H1 (cell line): ENCODE results near the gene RPRD1A. TPM values are rescaled to one million over a fixed set of nuclear protein-coding genes. Genes with fewer than 3 reads are reported as not detected.

Source experiments
- BACH1 ChIP-seq: IDR thresholded peaks from 2 replicates; pipeline ENCODE4 v1.6.1; 2012; ENCODE audit warnings: low read length, improper control_type of control experiment
- CREB1 ChIP-seq: IDR thresholded peaks from 2 replicates; pipeline ENCODE4 v1.6.1; 2012; ENCODE audit warnings: inconsistent platforms
- CTBP2 ChIP-seq: IDR thresholded peaks from 2 replicates; pipeline ENCODE4 v1.7.0; 2011; ENCODE audit warnings: borderline replicate concordance, mild to moderate bottlenecking, moderate library complexity, mixed read lengths, low read length; ENCODE audit not compliant: insufficient read depth, insufficient read length
- EGR1 ChIP-seq: IDR thresholded peaks from 2 replicates; pipeline ENCODE4 v1.6.1; 2011; ENCODE audit warnings: low read depth, low read length, borderline replicate concordance
- EP300 ChIP-seq, 2 experiments: IDR thresholded peaks; 1 replicate in 1 of 2; 2 replicates in 1 of 2; pipeline ENCODE4 v1.6.1; 2011 to 2012; ENCODE audit warnings: low read depth in 2 of 2, low read length in 2 of 2, mild to moderate bottlenecking in 2 of 2, borderline replicate concordance in 1 of 2, inconsistent platforms in 1 of 2, moderate library complexity in 1 of 2
- EZH2 ChIP-seq: fragments of 200-600 bp; sonication (generic); IDR thresholded peaks from 2 replicates; pipeline ENCODE4 v1.7.1; 2012; ENCODE audit warnings: low read depth, mild to moderate bottlenecking, moderate library complexity, low read length, inconsistent platforms; ENCODE audit not compliant: severe bottlenecking
- FOSL1 ChIP-seq: IDR thresholded peaks from 2 replicates; pipeline ENCODE4 v1.6.1; 2011; ENCODE audit warnings: mild to moderate bottlenecking, low read depth, low read length, moderate library complexity; ENCODE audit not compliant: insufficient read depth
- GABPA ChIP-seq: IDR thresholded peaks from 2 replicates; pipeline ENCODE4 v1.6.1; 2011; ENCODE audit warnings: mild to moderate bottlenecking, low read length, moderate library complexity, borderline replicate concordance; ENCODE audit not compliant: insufficient read depth
- JUND ChIP-seq: IDR thresholded peaks from 2 replicates; pipeline ENCODE4 v1.6.1; 2011; ENCODE audit warnings: mild to moderate bottlenecking, improper control_type of control experiment, low read length
- KDM4A ChIP-seq: IDR thresholded peaks from one replicate; pipeline ENCODE4 v1.7.1; 2012; ENCODE audit warnings: low read depth, mild to moderate bottlenecking, moderate library complexity, low read length, inconsistent platforms; ENCODE audit not compliant: severe bottlenecking
- KDM5A ChIP-seq: fragments of 200-600 bp; IDR thresholded peaks from 2 replicates; pipeline ENCODE4 v1.7.1; 2012; ENCODE audit warnings: mild to moderate bottlenecking, low read length, inconsistent platforms, mixed read lengths
- PHF8 ChIP-seq: fragments of 200-600 bp; sonication (generic); conservative IDR thresholded peaks from 2 replicates; pipeline ENCODE4 v1.7.1; 2012; ENCODE audit warnings: low read depth, mild to moderate bottlenecking, inconsistent platforms, low read length, moderate library complexity
- POLR2AphosphoS5 ChIP-seq: IDR thresholded peaks from 2 replicates; pipeline ENCODE4 v1.6.1; 2011; ENCODE audit warnings: low read depth, low read length
- RFX5 ChIP-seq: IDR thresholded peaks from 2 replicates; pipeline ENCODE4 v1.6.1; 2011; ENCODE audit warnings: low read depth, low read length, improper control_type of control experiment, borderline replicate concordance
- SIN3A ChIP-seq, 2 experiments: IDR thresholded peaks in 1 of 2; conservative IDR thresholded peaks in 1 of 2; 2 replicates each; pipeline ENCODE4 v1.6.1; 2011 to 2012; ENCODE audit warnings: low read length in 2 of 2, improper control_type of control experiment in 1 of 2, low read depth in 1 of 2, mild to moderate bottlenecking in 1 of 2
- SIRT6 ChIP-seq: IDR thresholded peaks from one replicate; pipeline ENCODE4 v1.7.1; 2012; ENCODE audit warnings: low read length, inconsistent platforms
- SP1 ChIP-seq: IDR thresholded peaks from 2 replicates; pipeline ENCODE4 v1.6.1; 2011; ENCODE audit warnings: low read depth, low read length
- SP2 ChIP-seq: IDR thresholded peaks from 2 replicates; pipeline ENCODE4 v1.6.1; 2012; ENCODE audit warnings: mild to moderate bottlenecking, low read length, inconsistent platforms
- SP4 ChIP-seq: IDR thresholded peaks from 2 replicates; pipeline ENCODE4 v1.6.1; 2012; ENCODE audit warnings: low read length, inconsistent platforms
- TAF7 ChIP-seq: optimal IDR thresholded peaks from 2 replicates; pipeline ENCODE3; 2011; ENCODE audit warnings: low read depth, mild to moderate bottlenecking, inconsistent platforms, low read length, moderate library complexity, borderline replicate concordance
- TCF12 ChIP-seq: IDR thresholded peaks from 2 replicates; pipeline ENCODE4 v1.6.1; 2011; ENCODE audit warnings: low read depth, mild to moderate bottlenecking, low read length
- polyA plus RNA-seq, 7 experiments: library from polyadenylated mRNA; depleted of rRNA in 3 of 7; stranded (reverse) in 5 of 7; unstranded in 2 of 7; fragments of >200 nt in 5 of 7; fragments of 200-250 nt in 2 of 7; gene quantifications; 1 replicate in 5 of 7; 2 replicates in 1 of 7; 4 replicates in 1 of 7; pipeline versions ENCODE4 v1.2.1 to v1.2.3, GENCODE V29; 2011 to 2013; ENCODE audit warnings: missing spikeins in 2 of 7, mixed read lengths in 2 of 7
- total RNA-seq: library from RNA; stranded (reverse); fragmentation: NEBNext Ultra II Directional; extraction: Animal tissue kit (Norgen Biotek cat#: 25700); gene quantifications from 2 replicates; pipeline ENCODE4 v1.2.1, GENCODE V29; 2021
- TF ChIP-seq, protein P1 (sequence below): IDR thresholded peaks from 2 replicates; pipeline ENCODE4 v1.6.1; 2012; ENCODE audit warnings: low read length, inconsistent platforms

Gene RPRD1A
- total and polyA plus RNA-seq, 2 of the 8 experiments (the other 6 are each of a cell fraction or from before 2014, with no cell fraction given) = 40.5 to 106 TPM

DNA sequence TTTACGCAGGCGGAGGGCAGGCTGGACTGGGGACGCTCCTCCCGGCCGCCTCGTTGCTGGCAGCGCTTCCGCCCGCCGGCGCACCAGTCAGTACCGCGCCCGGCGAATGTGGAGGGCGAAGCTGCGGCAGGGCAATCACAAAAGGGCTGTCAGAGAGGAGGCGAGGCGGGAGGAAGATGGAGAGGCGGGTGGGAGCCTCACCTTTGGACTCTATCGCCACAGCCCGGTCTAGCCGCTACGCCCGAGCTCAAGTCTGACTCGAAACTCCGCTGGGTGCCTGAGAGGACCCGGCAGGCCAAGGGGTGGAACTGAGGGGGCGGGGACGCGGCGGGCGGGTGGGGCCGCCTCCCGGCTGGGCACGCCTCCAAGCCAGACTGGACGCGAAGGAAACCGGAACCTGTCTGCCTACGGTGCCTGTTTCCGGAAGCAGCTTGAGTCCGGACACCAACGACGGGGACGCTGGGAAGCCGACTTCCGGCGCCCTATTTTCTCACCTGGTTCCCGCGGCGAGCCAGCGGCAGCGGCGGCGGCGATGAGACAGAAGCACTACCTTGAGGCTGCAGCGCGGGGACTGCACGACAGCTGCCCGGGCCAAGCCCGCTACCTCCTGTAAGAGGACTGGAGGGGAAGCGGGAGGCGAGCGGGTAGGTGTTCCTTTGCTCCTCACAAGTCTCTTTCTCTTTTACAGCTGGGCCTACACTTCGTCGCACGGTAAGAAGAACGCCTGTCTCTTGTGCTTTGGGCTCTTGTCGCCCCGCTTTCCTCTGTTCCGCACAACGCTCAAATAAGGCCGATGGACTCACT, 95.0 kb downstream of the RPRD1A start, which contains the start of gene RMP24 (continued):
- TF ChIP-seq RFX5 (peak; percentile 29; the same call in 1 of the 2 replicates), PHF8 (peak; percentile 76), TCF12 (peak; percentile 71; the same call in 1 of the 2 replicates), CREB1 (peak; percentile 82), KDM4A (peak; percentile 27), BACH1 (no peak), CTBP2 (no peak), KDM5A (peak; percentile 68), SIRT6 (no peak), SIN3A (conservative IDR thresholded peaks at IDR 0.05 in 1 of 2, IDR thresholded peaks at IDR 0.05 in 1 of 2; ENCODE audit: low read depth in 1 of 2, low read length in 2 of 2) (peak; percentile 20 to 92; a peak in 2 of 4 replicates), GABPA (peak; percentile 98), FOSL1 (no peak), EZH2 (no peak), JUND (peak; percentile 50; the same call in 1 of the 2 replicates), TAF7 (peak; percentile 30), SP2 (no peak), SP4 (0 out of 2 replicates have a peak, but pooled peaks have one; percentile 41), EP300 (IDR thresholded peaks at IDR 0.05; ENCODE audit: borderline replicate concordance in 1 of 2, low read depth in 2 of 2, low read length in 2 of 2) (peak in 1 of 2 experiments; percentile 84; a peak in 1 of 3 replicates), SP1 (peak; percentile 74), POLR2AphosphoS5 (peak; percentile 82), EGR1 (peak; percentile 80; the same call in 1 of the 2 replicates)
- TF ChIP-seq, protein P1, sequence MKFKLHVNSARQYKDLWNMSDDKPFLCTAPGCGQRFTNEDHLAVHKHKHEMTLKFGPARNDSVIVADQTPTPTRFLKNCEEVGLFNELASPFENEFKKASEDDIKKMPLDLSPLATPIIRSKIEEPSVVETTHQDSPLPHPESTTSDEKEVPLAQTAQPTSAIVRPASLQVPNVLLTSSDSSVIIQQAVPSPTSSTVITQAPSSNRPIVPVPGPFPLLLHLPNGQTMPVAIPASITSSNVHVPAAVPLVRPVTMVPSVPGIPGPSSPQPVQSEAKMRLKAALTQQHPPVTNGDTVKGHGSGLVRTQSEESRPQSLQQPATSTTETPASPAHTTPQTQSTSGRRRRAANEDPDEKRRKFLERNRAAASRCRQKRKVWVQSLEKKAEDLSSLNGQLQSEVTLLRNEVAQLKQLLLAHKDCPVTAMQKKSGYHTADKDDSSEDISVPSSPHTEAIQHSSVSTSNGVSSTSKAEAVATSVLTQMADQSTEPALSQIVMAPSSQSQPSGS = no peak; the same call in none of the 2 replicates
